Measurements from ENCODE around the gene IL26. TPM values are rescaled to one million over a fixed set of nuclear protein-coding genes. Genes with fewer than 3 reads are reported as not detected.

The IL26 gene
- total and polyA plus RNA-seq, 9 donors = not detected

GRCh38 chr12:68269779-68270178 is 44.2 kb upstream of the IL26 start:
- no peak for DNase-seq
- Histone ChIP-seq H3K9me3 (no peaks in the 10 kb centered on the region), H3K27me3 (no peaks in the 10 kb centered on the region), H3K4me3 (no peak overlapping the region), H3K4me1 (ENCODE audit: insufficient read depth) (no peaks in the 10 kb centered on the region), H3K27ac (no peak overlapping the region), H3K36me3 (no peaks in the 10 kb centered on the region)
- intact Hi-C loops (cut with DNase I) = no loop called here
- 93 to 99% (median 94%) methylated on average over 2 of the region's 2 CpGs for WGBS, 3 donors
- no peak for TF ChIP-seq POLR2A (IDR thresholded peaks at IDR 0.05)
- no peak for TF ChIP-seq CTCF (IDR thresholded peaks at IDR 0.05)
- TF ChIP-seq EP300 (IDR thresholded peaks at IDR 0.05) = no peak

GRCh38 chr12:68268967-68269366 is 43.4 kb upstream of the IL26 start:
- H3K4me3 ChIP-seq = no peak overlapping the region
- H3K36me3 ChIP-seq = no peaks in the 10 kb centered on the region
- intact Hi-C loops (cut with DNase I) = no loop called here
- H3K4me1 ChIP-seq (ENCODE audit: insufficient read depth) = no peaks in the 10 kb centered on the region
- H3K27ac ChIP-seq = no peak overlapping the region
- DNase-seq = no peak
- no peaks in the 10 kb centered on the region for H3K9me3 ChIP-seq
- no peaks in the 10 kb centered on the region for H3K27me3 ChIP-seq
- no peak for TF ChIP-seq CTCF (IDR thresholded peaks at IDR 0.05)
- no peak for TF ChIP-seq EP300 (IDR thresholded peaks at IDR 0.05)
- no peak for TF ChIP-seq POLR2A (IDR thresholded peaks at IDR 0.05)

GRCh38 chr12:68267892-68268396 is 42.3 kb upstream of the IL26 start:
- TF ChIP-seq CTCF (IDR thresholded peaks at IDR 0.05) (no peak), POLR2A (IDR thresholded peaks at IDR 0.05) (no peak), EP300 (IDR thresholded peaks at IDR 0.05) (no peak)
- H3K27ac ChIP-seq = no peak overlapping the region
- H3K36me3 ChIP-seq = no peaks in the 10 kb centered on the region
- intact Hi-C loops (cut with DNase I) = no loop called here
- no peak overlapping the region for H3K4me3 ChIP-seq
- no peaks in the 10 kb centered on the region for H3K9me3 ChIP-seq
- H3K4me1 ChIP-seq (ENCODE audit: insufficient read depth) = no peaks in the 10 kb centered on the region
- DNase-seq = no peak
- H3K27me3 ChIP-seq = no peaks in the 10 kb centered on the region
- WGBS, 3 donors = 84 to 85% (median 85%) methylated on average over 6 of the region's 6 CpGs

- 48 to 70% (median 57%) methylated on average over 2 of the region's 2 CpGs for WGBS, 3 donors
- H3K27ac ChIP-seq = no peak overlapping the region
- no peaks in the 10 kb centered on the region for H3K4me1 ChIP-seq (ENCODE audit: insufficient read depth)
- no peak for DNase-seq
- intact Hi-C loops (cut with DNase I) = no loop called here
- H3K4me3 ChIP-seq = no peak overlapping the region
- no peaks in the 10 kb centered on the region for H3K9me3 ChIP-seq
- no peaks in the 10 kb centered on the region for H3K27me3 ChIP-seq
- TF ChIP-seq POLR2A (IDR thresholded peaks at IDR 0.05) (no peak), CTCF (IDR thresholded peaks at IDR 0.05) (no peak), EP300 (IDR thresholded peaks at IDR 0.05) (no peak)
- no peaks in the 10 kb centered on the region for H3K36me3 ChIP-seq
Observed at GRCh38 chr12:68264857-68265256, 39.2 kb upstream of the IL26 start.
